ENCODE data around the gene GULP1.

- TF ChIP-seq, protein P1, sequence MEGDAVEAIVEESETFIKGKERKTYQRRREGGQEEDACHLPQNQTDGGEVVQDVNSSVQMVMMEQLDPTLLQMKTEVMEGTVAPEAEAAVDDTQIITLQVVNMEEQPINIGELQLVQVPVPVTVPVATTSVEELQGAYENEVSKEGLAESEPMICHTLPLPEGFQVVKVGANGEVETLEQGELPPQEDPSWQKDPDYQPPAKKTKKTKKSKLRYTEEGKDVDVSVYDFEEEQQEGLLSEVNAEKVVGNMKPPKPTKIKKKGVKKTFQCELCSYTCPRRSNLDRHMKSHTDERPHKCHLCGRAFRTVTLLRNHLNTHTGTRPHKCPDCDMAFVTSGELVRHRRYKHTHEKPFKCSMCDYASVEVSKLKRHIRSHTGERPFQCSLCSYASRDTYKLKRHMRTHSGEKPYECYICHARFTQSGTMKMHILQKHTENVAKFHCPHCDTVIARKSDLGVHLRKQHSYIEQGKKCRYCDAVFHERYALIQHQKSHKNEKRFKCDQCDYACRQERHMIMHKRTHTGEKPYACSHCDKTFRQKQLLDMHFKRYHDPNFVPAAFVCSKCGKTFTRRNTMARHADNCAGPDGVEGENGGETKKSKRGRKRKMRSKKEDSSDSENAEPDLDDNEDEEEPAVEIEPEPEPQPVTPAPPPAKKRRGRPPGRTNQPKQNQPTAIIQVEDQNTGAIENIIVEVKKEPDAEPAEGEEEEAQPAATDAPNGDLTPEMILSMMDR (IDR thresholded peaks at IDR 0.05), result no peak
- TF ChIP-seq POLR2A (IDR thresholded peaks at IDR 0.05), result no peak
Observed at GRCh38 chr2:188610827-188611226, 319.2 kb downstream of the GULP1 start.

All from uterus (tissue), 2 donors.